Activated CD4-positive, CD25-positive, alpha-beta regulatory T cell treated with anti-CD3 and anti-CD28 coated beads, Interleukin-2, amount 50 U/mL, for 24 hours (primary cell): ENCODE measurements around the gene KLRC1.
"Not testable (repeated sequence)": the region's sequence is repeated elsewhere in the genome, so short reads cannot be mapped to it uniquely, and the experiment has no call there.

Experiments
- ATAC-seq, 2 donors: fragments of 150-1000 bp; cut with Tn5 transposase; one replicate each; pipeline ENCODE4 v1.10.0; 2021; ENCODE audit warnings: mild to moderate bottlenecking in 1 of 2, moderate library complexity in 1 of 2

The KLRC1 gene

GRCh38 chr12:10409392-10409791 is 43.8 kb downstream of the KLRC1 start, which contains the start of gene KLRC4:
KLRC4 (minus strand) TSS chr12:10409757; CDS start chr12:10409575, 182 bp downstream.
- no peak for ATAC-seq

- no peak for ATAC-seq
Measured at GRCh38 chr12:10408842-10409241, 44.3 kb downstream of the KLRC1 start.

GRCh38 chr12:10406725-10407124 is 46.5 kb downstream of the KLRC1 start:
- no peak for ATAC-seq

GRCh38 chr12:10405294-10405693 is 47.9 kb downstream of the KLRC1 start:
- no peak for ATAC-seq

GRCh38 chr12:10404798-10405197 is 48.4 kb downstream of the KLRC1 start:
- ATAC-seq = no peak

- no peak for ATAC-seq
Measured at GRCh38 chr12:10400829-10401228, 52.3 kb downstream of the KLRC1 start.

- no peak for ATAC-seq
Measured at GRCh38 chr12:10398168-10398567, 55.0 kb downstream of the KLRC1 start.

- ATAC-seq = no peak
Measured at GRCh38 chr12:10397296-10397695, 55.9 kb downstream of the KLRC1 start.

- not testable (repeated sequence) for ATAC-seq
Measured at GRCh38 chr12:10396176-10396575, 57.0 kb downstream of the KLRC1 start.
